PC-3 (cell line): ENCODE results near the gene SLC16A13. TPM values are rescaled to one million over a fixed set of nuclear protein-coding genes. Genes with fewer than 3 reads are reported as not detected.
A peak's percentile ranks its signal among the peaks of the same experiment; 100 is the strongest.
"Not testable (repeated sequence)": the region's sequence is repeated elsewhere in the genome, so short reads cannot be mapped to it uniquely, and the experiment has no call there.

ENCODE experiments used
- ATAC-seq: fragments of 200-7000 bp; cut with Tn5 transposase; 2 replicates; pipeline ENCODE4 v1.9.1; 2020; ENCODE audit warnings: mild to moderate bottlenecking, moderate library complexity
- BruUV-seq: library from RNA; stranded (reverse); fragments of 400-500 nt; replicated peaks from 2 replicates; lab custom pipeline; 2021; lab: Mats Ljungman, UMichigan
- CTCF ChIA-PET: fragments of 300-600 bp; sonication (Branson Sonifier 250); formaldehyde crosslinking; loops from one replicate; lab custom pipeline; 2022; ENCODE audit warnings: antibody characterized with exemption; lab: Charles Lee
- POLR2A ChIA-PET: fragments of 300-600 bp; sonication (Branson Sonifier 250); formaldehyde crosslinking; loops from one replicate; lab custom pipeline; 2022; ENCODE audit warnings: antibody characterized with exemption; ENCODE audit not compliant: unreplicated experiment; lab: Charles Lee
- DNase-seq: peaks from one replicate; pipeline ENCODE4 v3.0.0-alpha.2; 2015
- H2AFZ ChIP-seq: fragments of 300-600 bp; sonication (generic); 2 replicates; pipeline ENCODE4 v1.6.0; 2016; ENCODE audit warnings: antibody characterized with exemption, low read length
- H3F3A ChIP-seq: fragments of 300-600 bp; sonication (generic); one replicate; pipeline ENCODE4 v1.6.0; 2017; ENCODE audit warnings: antibody characterized with exemption, low read length, control low read depth, mild to moderate bottlenecking; ENCODE audit not compliant: unreplicated experiment
- H3K27ac ChIP-seq: fragments of 300-600 bp; sonication (generic); 2 replicates; pipeline ENCODE4 v1.5.1; 2016; ENCODE audit warnings: mild to moderate bottlenecking, low read length
- H3K27me3 ChIP-seq: fragments of 300-600 bp; sonication (generic); 2 replicates; pipeline ENCODE4 v1.6.1; 2016; ENCODE audit warnings: low read length, mixed read lengths
- H3K36me3 ChIP-seq: fragments of 300-600 bp; sonication (generic); 2 replicates; pipeline ENCODE4 v1.6.1; 2016; ENCODE audit warnings: low read depth, mixed run types, low read length, mixed read lengths
- H3K4me1 ChIP-seq: fragments of 300-600 bp; sonication (generic); 2 replicates; pipeline ENCODE4 v1.5.1; 2016; ENCODE audit warnings: low read length; ENCODE audit not compliant: insufficient read depth
- H3K4me2 ChIP-seq: fragments of 300-600 bp; sonication (generic); 2 replicates; pipeline ENCODE4 v1.6.0; 2016; ENCODE audit warnings: low read length
- H3K4me3 ChIP-seq: fragments of 300-600 bp; sonication (generic); 2 replicates; pipeline ENCODE4 v1.5.1; 2016; ENCODE audit warnings: mild to moderate bottlenecking, low read length, mixed read lengths
- H3K79me2 ChIP-seq: fragments of 300-600 bp; sonication (generic); 2 replicates; pipeline ENCODE4 v1.6.1; 2017; ENCODE audit warnings: low read length, mixed read lengths
- H3K9ac ChIP-seq: fragments of 300-600 bp; sonication (generic); 2 replicates; pipeline ENCODE4 v1.6.0; 2016; ENCODE audit warnings: mild to moderate bottlenecking, low read length
- H3K9me2 ChIP-seq: fragments of 300-600 bp; sonication (generic); replicated peaks from 2 replicates; pipeline ENCODE4 v1.6.1; 2016; ENCODE audit warnings: mixed run types, low read length, mixed read lengths
- H3K9me3 ChIP-seq: fragments of 300-600 bp; sonication (generic); 2 replicates; pipeline ENCODE4 v1.6.1; 2016; ENCODE audit warnings: low read length, mixed read lengths
- H4K20me1 ChIP-seq: fragments of 300-600 bp; sonication (generic); 2 replicates; pipeline ENCODE4 v1.6.1; 2016; ENCODE audit warnings: low read length, mixed read lengths
- EZH2 ChIP-seq: fragments of 300-600 bp; sonication (generic); IDR thresholded peaks from one replicate; pipeline ENCODE4 v1.6.1; 2017; ENCODE audit warnings: antibody characterized with exemption, mild to moderate bottlenecking, low read length; ENCODE audit not compliant: unreplicated experiment
- EZH2phosphoT487 ChIP-seq: fragments of 300-600 bp; sonication (generic); IDR thresholded peaks from 2 replicates; pipeline ENCODE4 v1.6.1; 2018; ENCODE audit warnings: mild to moderate bottlenecking, antibody characterized with exemption, low read length, borderline replicate concordance
- intact Hi-C: fragments of 100-400 bp; cut with micrococcal nuclease; formaldehyde crosslinking; loops from 2 replicates; pipeline ENCODE4 v1.9.0; 2023
- total RNA-seq: library from RNA; depleted of rRNA; stranded (reverse); fragments of >200 nt; gene quantifications from 2 replicates; pipeline ENCODE4 v1.2.3, GENCODE V29; 2014
- TF ChIP-seq, protein P1 (sequence below): fragments of 300-600 bp; sonication (generic); conservative IDR thresholded peaks from 2 replicates; pipeline ENCODE4 v1.5.1; 2017; ENCODE audit warnings: antibody characterized with exemption, low read depth, mild to moderate bottlenecking, low read length

Gene SLC16A13
- total RNA-seq, 1 experiment from 2014 or later, result 0.62 TPM

DNA sequence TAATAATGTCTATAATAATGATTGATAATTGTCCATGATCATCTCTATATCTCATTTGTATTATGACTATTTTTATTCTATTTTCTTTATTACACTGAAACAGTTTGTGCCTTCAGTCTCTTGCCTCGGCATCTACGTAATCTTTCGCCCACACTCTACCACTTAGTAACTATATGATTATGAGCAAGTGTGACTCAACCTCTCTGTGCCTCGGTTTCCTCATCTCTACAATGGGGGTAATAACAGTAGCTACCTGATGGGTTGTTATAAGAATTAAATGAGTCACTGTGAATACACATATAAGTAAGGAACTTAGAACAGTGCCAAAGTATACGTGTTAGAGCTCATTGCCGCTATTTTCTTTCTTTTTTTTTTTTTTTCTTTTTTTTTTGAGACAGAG, 11.8 kb downstream of the SLC16A13 start:
- Histone ChIP-seq H3K9me2 (no peaks in the 10 kb centered on the region), H3F3A (no peaks in the 10 kb centered on the region), H3K4me3 (peak overlapping the region; percentile 64; the same call in 1 of the 2 replicates), H3K27me3 (no peaks in the 10 kb centered on the region), H4K20me1 (no peaks in the 10 kb centered on the region), H3K27ac (no peak overlapping the region), H2AFZ (no peak overlapping the region), H3K9ac (peak overlapping the region; percentile 65; the same call in 1 of the 2 replicates), H3K4me2 (peak overlapping the region; percentile 88), H3K36me3 (no peaks in the 10 kb centered on the region), H3K79me2 (no peaks in the 10 kb centered on the region), H3K9me3 (no peaks in the 10 kb centered on the region), H3K4me1 (peaks cover 33% of the 10 kb centered on the region)
- BruUV-seq, result no TSS peak
- intact Hi-C loops, result loop anchor here (2.0 to 5.0 kb wide), 3 partner anchors 129 to 300 kb away; partner anchors contain the start of gene EIF5A
- TF ChIP-seq, protein P1, sequence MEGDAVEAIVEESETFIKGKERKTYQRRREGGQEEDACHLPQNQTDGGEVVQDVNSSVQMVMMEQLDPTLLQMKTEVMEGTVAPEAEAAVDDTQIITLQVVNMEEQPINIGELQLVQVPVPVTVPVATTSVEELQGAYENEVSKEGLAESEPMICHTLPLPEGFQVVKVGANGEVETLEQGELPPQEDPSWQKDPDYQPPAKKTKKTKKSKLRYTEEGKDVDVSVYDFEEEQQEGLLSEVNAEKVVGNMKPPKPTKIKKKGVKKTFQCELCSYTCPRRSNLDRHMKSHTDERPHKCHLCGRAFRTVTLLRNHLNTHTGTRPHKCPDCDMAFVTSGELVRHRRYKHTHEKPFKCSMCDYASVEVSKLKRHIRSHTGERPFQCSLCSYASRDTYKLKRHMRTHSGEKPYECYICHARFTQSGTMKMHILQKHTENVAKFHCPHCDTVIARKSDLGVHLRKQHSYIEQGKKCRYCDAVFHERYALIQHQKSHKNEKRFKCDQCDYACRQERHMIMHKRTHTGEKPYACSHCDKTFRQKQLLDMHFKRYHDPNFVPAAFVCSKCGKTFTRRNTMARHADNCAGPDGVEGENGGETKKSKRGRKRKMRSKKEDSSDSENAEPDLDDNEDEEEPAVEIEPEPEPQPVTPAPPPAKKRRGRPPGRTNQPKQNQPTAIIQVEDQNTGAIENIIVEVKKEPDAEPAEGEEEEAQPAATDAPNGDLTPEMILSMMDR, result no peak
- TF ChIP-seq EZH2phosphoT487, result no peak
- TF ChIP-seq EZH2, result no peak
- ATAC-seq, result no peak
- peak; percentile 30 for DNase-seq
- CTCF ChIA-PET, result interaction anchor here (0.6 kb wide), 2 partner anchors 98 to 249 kb away, joined by 6 to 7 read pairs; no protein-coding TSS in a partner anchor
- POLR2A ChIA-PET, result interaction anchor here (0.6 kb wide), 1 partner anchor 15 kb away, joined by 3 read pairs; no protein-coding TSS in a partner anchor

DNA sequence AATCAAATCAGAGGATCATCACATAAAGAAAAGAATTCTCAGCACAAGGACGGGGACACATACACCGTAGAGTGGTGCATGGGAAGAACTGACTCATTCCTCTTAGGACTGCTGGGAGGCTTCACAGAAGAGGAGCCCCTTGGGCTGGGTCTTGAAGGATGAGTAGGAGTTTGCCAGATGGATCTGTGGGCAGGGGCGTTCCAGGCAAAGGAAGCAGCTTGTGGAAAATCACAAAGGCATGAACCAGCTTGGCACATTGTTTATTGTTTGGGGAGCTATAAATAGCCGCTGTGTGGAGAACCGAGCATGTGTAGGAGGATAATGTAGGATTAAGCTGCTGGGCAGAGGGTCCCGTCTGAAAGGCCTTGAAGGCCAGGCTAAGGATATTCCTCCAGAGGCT, 13.2 kb downstream of the SLC16A13 start:
- POLR2A ChIA-PET, result no interaction called here
- Histone ChIP-seq H3K9ac (no peak overlapping the region), H3F3A (no peaks in the 10 kb centered on the region), H3K36me3 (no peaks in the 10 kb centered on the region), H3K9me3 (no peaks in the 10 kb centered on the region), H3K4me1 (peaks cover 30% of the 10 kb centered on the region), H3K79me2 (no peaks in the 10 kb centered on the region), H2AFZ (no peak overlapping the region), H3K4me2 (no peak overlapping the region), H3K9me2 (no peaks in the 10 kb centered on the region), H4K20me1 (no peaks in the 10 kb centered on the region), H3K27ac (peak overlapping the region; percentile 65), H3K4me3 (no peak overlapping the region), H3K27me3 (no peaks in the 10 kb centered on the region)
- intact Hi-C loops, result loop anchor here (5.0 kb wide), 2 partner anchors 258 to 298 kb away; partner anchors contain the start of gene EIF5A
- TF ChIP-seq EZH2 (no peak), EZH2phosphoT487 (no peak)
- TF ChIP-seq, protein P1, result no peak
- no peak for DNase-seq
- ATAC-seq, result no peak
- BruUV-seq, result no TSS peak
- CTCF ChIA-PET, result no interaction called here

DNA sequence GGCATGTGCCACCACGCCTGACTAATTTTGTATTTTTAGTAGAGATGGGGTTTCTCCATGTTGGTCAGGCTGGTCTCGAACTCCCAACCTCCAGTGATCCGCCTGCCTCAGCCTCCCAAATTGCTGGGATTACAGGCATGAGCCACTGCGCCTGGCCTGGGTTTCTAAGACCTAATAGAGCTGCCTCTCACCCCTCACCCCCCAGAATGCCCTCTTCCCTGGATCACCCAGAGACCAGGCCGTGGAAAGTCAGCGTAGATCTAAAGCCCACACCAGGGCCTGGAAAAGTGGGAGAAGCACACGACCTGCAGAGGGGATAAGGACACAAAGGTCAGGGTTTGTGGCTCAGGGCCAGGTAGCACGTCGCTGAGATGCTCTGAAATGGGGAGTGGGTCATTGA, 14.8 kb downstream of the SLC16A13 start:
- H3K9me2 ChIP-seq, H3K27me3 ChIP-seq, H3F3A ChIP-seq, H3K9me3 ChIP-seq, H3K9ac ChIP-seq, H3K79me2 ChIP-seq, CTCF ChIA-PET, H2AFZ ChIP-seq, H3K36me3 ChIP-seq, POLR2A ChIA-PET, ATAC-seq, intact Hi-C loops, H4K20me1 ChIP-seq, BruUV-seq, DNase-seq, H3K4me2 ChIP-seq, H3K4me3 ChIP-seq: not testable (repeated sequence)
- peak overlapping the region; percentile 65; the same call in 1 of the 2 replicates for H3K27ac ChIP-seq
- H3K4me1 ChIP-seq, result peaks cover 31% of the 10 kb centered on the region
